IPS DF 4.7 (cell line): ENCODE measurements around the gene IKZF5.

ENCODE experiments used
- DNase-seq: peaks from one replicate; pipeline ENCODE4 v3.0.0-alpha.2; 2013; ENCODE audit warnings: low spot score; ENCODE audit errors: extremely low read depth

IKZF5 gene

GRCh38 chr10:122981066-122981464 lies 27.5 kb downstream of the IKZF5 start:
- DNase-seq, result peak; percentile 5

- peak; percentile 60 for DNase-seq
Observed at GRCh38 chr10:122980209-122981065, 28.2 kb downstream of the IKZF5 start, which contains the start of gene PSTK. Gene PSTK (plus strand): TSS chr10:122980401. CDS start chr10:122980480, 79 bp downstream.

DNA sequence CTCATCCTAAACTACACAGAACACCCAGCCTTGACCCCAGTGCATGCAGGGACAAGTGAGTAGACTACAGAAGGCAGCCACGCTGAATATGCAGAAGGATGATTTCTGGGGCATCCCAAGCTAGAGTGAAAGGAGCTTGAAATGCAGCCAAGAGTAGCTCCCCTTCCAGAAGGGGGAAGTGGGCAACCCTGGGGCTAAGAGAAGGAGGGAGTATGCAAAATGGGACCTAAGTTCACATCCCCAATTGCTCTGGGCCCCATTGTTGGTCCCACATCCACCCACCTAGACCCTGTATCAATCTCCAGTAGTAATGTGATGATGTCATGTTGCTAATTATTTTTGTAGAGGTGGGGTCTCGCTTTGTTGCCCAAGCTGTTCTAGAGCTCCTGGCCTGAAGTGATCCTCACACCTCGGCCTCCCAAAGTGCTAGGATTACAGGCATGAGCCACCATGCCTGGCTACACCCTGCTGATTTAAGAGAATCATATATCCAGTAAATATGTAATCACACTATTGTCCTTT lies 34.0 kb downstream of the IKZF5 start:
- DNase-seq, result no peak

- DNase-seq, result no peak
Observed at GRCh38 chr10:122974023-122974422, 34.6 kb downstream of the IKZF5 start.

DNA sequence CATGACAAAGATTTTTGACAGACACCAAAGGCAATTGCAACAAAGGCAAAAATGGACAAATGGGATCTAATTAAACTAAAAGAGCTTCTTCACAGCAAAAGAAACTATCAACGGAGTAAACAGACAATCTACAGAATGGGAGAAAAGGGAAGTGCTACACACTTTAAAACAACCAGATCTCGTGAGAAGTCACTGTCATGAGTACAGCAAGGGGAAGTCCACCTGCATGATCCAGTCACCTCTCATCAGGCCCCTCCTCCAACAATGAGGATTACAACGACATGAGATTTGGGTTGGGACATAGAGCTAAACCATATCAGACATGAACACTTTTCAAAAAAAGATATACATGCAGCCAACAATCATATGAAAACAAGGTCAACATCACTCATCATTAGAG lies 39.9 kb downstream of the IKZF5 start:
- no peak for DNase-seq

DNA sequence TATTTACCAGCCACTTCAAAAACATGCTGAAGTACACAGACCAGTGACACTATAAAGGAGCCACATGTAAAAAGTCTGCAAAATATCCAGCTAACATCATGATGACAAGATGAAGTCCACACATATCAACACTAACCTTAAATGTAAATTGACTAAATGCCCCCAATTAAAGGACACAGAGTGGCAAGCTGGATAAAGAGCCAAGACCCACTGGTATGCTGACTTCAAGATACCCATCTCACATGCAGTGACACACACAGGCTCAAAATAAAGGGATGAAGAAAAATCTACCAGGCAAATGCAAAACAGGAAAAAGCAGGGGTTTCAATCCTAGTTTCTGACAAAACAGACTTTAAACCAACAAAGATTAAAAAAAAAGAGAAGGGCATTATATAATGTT lies 41.7 kb downstream of the IKZF5 start:
- no peak for DNase-seq

GRCh38 chr10:122962405-122962804 lies 46.2 kb downstream of the IKZF5 start:
- DNase-seq, result no peak

DNA sequence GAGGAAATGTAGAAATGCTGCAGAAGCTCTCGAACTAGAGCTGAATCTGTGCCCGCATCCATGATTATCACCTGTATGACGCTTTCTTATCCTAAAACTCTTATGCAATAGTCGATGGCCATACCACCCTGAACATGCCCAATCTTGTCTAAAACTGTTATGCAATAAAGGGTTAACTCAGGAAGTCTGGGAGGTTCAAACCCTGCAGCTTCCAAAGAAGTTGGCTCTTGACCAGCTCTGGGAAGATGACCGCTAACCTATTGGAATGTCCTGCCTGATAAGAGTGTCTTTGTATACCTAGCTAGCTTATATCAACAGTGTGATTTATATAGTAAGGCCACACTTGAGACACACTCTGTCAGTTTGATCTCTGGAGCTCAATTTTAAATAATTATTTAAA lies 51.1 kb downstream of the IKZF5 start:
- DNase-seq, result no peak

DNA sequence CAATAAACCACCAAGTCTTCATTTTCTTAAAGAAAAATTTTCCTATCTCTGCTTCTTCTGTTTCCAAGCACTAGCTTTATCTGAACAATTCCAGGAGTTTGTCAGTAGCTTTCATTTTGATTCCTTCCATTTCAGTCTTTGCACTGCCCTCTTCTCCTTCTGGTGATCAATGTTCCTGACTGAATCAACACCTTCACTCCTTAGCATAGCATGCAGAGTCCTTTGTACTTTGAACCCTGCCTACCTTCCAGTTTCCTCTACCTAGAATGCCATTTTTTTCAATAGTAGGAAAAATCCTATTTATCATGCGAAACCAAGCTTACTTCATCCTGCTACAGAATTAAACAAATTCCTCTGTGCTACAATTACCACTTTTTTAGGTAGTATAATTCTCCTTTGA lies 52.7 kb downstream of the IKZF5 start:
- no peak for DNase-seq

DNA sequence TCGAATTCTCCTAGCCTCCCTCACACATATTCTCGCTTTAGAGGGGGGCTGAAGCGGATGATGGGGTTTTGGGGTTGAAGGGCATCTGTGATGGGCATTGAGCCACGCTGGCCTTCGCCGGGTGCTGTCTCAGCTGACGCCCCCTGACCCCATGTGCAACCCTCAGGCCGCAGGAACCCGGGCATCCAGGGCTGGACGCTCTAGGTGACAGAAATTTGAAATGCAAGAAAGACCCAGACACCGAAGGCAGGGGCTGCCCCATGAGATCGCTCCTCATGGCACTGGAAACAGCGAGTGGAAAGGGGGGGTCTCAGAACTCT lies 53.9 kb downstream of the IKZF5 start:
- DNase-seq, result no peak

GRCh38 chr10:122953902-122954730 lies 54.5 kb downstream of the IKZF5 start, which contains the start of gene C10orf88:
Gene C10orf88 (minus strand): TSS chr10:122954227. CDS start chr10:122954178, 49 bp downstream.
- peak; percentile 80 for DNase-seq

DNA sequence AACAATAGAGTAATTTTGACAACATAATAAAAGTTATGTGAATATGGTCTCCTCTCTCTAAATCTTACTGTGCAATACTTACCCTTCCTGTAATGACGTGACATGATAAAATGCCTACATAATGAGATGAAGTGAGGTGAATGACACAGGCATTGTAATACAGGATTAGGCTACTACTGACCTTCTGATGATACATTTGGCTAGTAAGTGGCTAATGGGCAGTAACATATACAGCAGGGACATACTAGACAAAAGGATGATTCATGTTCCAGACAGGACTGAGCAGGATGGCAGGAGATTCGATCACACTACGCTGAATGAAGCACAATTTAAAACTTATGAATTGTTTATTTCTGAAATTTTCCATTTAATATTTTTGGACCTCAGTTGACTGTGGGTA lies 59.3 kb downstream of the IKZF5 start:
- no peak for DNase-seq
